ENCODE measurements around the gene PDRG1. TPM values are rescaled to one million over a fixed set of nuclear protein-coding genes. Genes with fewer than 3 reads are reported as not detected.

The PDRG1 gene
- total and polyA plus RNA-seq, 4 donors = 5.6 to 15.8 (median 11.8) TPM

DNA sequence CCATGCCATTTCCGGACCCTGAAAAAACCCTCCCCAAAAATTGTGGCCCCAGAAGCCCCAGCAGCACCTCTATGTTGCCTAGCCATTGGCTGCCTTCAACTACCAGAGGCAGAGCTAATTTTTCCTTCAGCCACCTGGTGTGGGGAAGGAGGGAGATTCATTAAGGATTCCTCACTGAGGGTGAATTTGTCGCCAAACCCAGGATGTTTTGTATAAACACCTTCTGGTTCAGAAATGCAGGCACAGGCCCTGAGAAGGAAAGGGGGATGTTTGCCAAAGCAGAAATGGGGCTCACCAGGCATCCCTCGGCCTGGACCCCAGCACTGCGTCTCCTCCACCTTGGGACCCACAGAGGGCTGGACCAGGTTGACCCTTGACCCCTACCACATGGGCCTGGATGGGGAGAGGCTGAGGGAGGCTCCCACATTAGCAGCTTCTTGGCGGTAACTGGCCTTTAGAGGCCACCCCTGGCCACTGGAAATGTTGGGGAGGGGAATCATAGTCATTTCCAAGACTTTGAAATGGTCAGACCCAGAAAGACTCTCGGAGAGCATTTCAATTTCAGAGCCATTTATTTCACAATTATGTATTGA is 1.8 kb upstream of the PDRG1 start:
- Histone ChIP-seq H3K27me3 (ENCODE audit: control insufficient read depth in 1 of 2, insufficient read depth in 2 of 2, low read length in 1 of 2) (no peaks in the 10 kb centered on the region), H3K36me3 (ENCODE audit: control insufficient read depth in 1 of 2, insufficient read depth in 2 of 2, low read length in 1 of 2) (no peaks in the 10 kb centered on the region), H3K4me3 (ENCODE audit: low read length in 2 of 2) (no peak overlapping the region), H3K4me1 (ENCODE audit: control insufficient read depth in 1 of 2, insufficient read depth in 2 of 2, low read length in 2 of 2) (no peaks in the 10 kb centered on the region), H3K27ac (ENCODE audit: low read depth in 1 of 2, low read length in 2 of 2) (no peak overlapping the region), H3K9me3 (ENCODE audit: control insufficient read depth, low read length) (no peaks in the 10 kb centered on the region)
- intact Hi-C loops (cut with DNase I) = loop anchor here (2.0 to 10.0 kb wide), 5 partner anchors 71 to 131 kb away; no protein-coding TSS in a partner anchor
- 80 to 81% methylated on average over 6 of the region's 6 CpGs for WGBS, 2 donors
- DNase-seq (no peak), ATAC-seq (ENCODE audit: low FRiP score) (no peak)

DNA sequence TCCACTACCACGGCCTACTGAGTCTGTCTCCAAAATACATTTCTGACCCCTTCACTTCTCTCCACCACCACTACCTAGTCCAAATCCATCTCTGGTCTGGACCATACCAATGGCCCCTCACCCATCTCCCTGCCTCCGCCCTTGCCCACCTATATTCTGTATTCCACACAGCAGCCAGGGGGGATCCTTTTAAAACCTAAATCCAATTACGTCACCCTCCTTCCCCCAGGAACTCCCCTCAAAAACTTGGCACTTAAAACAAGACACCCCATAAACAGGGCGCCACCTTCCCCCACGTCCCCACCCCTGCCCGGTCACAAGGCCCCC is 680 bp downstream of the PDRG1 start:
- DNase-seq (no peak), ATAC-seq (ENCODE audit: low FRiP score) (no peak)
- H3K27me3 ChIP-seq (ENCODE audit: control insufficient read depth in 1 of 2, insufficient read depth in 2 of 2, low read length in 1 of 2) = no peaks in the 10 kb centered on the region
- peaks cover 0 to 2% of the 10 kb centered on the region in 2 donors for H3K36me3 ChIP-seq (ENCODE audit: control insufficient read depth in 1 of 2, insufficient read depth in 2 of 2, low read length in 1 of 2)
- no peaks in the 10 kb centered on the region for H3K4me1 ChIP-seq (ENCODE audit: control insufficient read depth in 1 of 2, insufficient read depth in 2 of 2, low read length in 2 of 2)
- intact Hi-C loops (cut with DNase I) = loop anchor here (5.0 to 10.0 kb wide), 3 partner anchors 69 to 99 kb away; no protein-coding TSS in a partner anchor
- no peak overlapping the region for H3K27ac ChIP-seq (ENCODE audit: low read depth in 1 of 2, low read length in 2 of 2)
- H3K4me3 ChIP-seq (ENCODE audit: low read length in 2 of 2) = peak overlapping the region; percentile 61 to 82
- 7% methylated on average over 6 of the region's 6 CpGs for WGBS, 2 donors
- no peaks in the 10 kb centered on the region for H3K9me3 ChIP-seq (ENCODE audit: control insufficient read depth, low read length)

DNA sequence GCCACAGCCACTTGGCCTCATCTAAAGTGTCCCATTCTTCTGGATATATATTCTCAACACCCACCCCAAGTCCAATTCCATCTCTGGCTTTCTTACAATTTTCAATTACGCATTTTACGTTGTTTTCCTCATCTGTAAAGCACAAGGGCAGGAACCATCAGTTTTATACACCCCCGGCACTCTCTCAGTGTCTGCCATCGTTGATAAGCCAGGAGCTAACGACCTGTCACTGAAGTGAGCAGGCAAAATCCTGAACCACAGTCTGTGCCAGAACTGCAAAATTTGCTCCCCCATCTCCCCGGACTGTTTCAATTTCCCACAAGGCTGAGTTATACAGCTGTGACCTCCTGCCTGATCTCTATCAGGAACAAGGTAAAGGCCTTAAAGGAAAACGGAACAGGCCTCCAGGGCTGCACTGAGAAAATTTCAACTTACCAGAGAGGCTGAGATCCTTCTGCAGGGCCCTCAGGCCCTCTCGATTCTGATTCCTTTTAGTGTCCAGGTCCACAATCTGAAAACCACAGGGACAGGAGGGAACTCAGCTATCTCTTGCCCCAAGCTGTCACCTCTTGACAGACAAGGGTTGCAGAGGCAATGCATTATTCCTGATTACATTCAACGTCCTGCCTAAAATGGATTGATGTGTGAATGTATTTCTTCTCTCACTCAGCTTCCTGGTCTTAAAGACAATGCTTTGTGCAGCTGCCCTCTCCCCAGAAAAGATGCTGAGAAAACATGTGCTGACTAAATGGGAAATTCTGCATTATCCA is 1.8 kb downstream of the PDRG1 start:
- no peak overlapping the region for H3K4me3 ChIP-seq (ENCODE audit: low read length in 2 of 2)

DNA sequence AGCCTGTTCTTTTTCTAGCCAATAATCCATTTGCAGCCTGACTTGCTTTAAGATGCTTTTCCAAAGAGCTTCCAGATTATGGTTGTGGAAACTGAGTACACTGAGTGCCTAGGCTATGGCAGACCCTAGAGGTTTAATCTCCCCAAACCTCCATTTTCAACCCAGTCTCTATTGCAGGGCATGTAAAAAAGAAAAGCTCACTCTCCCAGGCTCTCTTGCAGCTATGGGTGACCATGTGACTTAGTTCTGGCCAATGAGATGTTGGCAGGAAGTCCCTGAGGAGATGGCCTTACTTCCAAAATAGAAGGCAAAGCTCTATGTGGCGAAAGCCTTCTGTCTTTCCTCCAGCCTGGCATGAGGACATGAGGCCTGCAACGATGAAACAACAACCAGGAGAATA is 3.8 kb downstream of the PDRG1 start:
- Histone ChIP-seq H3K4me1 (ENCODE audit: control insufficient read depth in 1 of 2, insufficient read depth in 2 of 2, low read length in 2 of 2) (no peaks in the 10 kb centered on the region), H3K27ac (ENCODE audit: low read depth in 1 of 2, low read length in 2 of 2) (no peak overlapping the region), H3K9me3 (ENCODE audit: control insufficient read depth, low read length) (no peaks in the 10 kb centered on the region), H3K4me3 (ENCODE audit: low read length in 2 of 2) (no peak overlapping the region), H3K36me3 (ENCODE audit: control insufficient read depth in 1 of 2, insufficient read depth in 2 of 2, low read length in 1 of 2) (peaks cover 2 to 3% of the 10 kb centered on the region in 2 donors), H3K27me3 (ENCODE audit: control insufficient read depth in 1 of 2, insufficient read depth in 2 of 2, low read length in 1 of 2) (no peaks in the 10 kb centered on the region)
- DNase-seq = no peak
- intact Hi-C loops (cut with DNase I) = no loop called here
- no peak for ATAC-seq (ENCODE audit: low FRiP score)
- WGBS, 2 donors = 97 to 98% methylated on average over 2 of the region's 2 CpGs

More for the DNA sequence above, 1.8 kb downstream of the PDRG1 start:
- Histone ChIP-seq H3K9me3 (ENCODE audit: control insufficient read depth, low read length) (no peaks in the 10 kb centered on the region), H3K4me1 (ENCODE audit: control insufficient read depth in 1 of 2, insufficient read depth in 2 of 2, low read length in 2 of 2) (no peaks in the 10 kb centered on the region), H3K36me3 (ENCODE audit: control insufficient read depth in 1 of 2, insufficient read depth in 2 of 2, low read length in 1 of 2) (peaks cover 2 to 3% of the 10 kb centered on the region in 2 donors), H3K27me3 (ENCODE audit: control insufficient read depth in 1 of 2, insufficient read depth in 2 of 2, low read length in 1 of 2) (no peaks in the 10 kb centered on the region), H3K27ac (ENCODE audit: low read depth in 1 of 2, low read length in 2 of 2) (no peak overlapping the region)
- 78 to 80% methylated on average over 9 of the region's 9 CpGs for WGBS, 2 donors
- DNase-seq (no peak), ATAC-seq (ENCODE audit: low FRiP score) (no peak)
- intact Hi-C loops (cut with DNase I) = loop anchor here (5.0 to 10.0 kb wide), 3 partner anchors 68 to 98 kb away; no protein-coding TSS in a partner anchor

DNA sequence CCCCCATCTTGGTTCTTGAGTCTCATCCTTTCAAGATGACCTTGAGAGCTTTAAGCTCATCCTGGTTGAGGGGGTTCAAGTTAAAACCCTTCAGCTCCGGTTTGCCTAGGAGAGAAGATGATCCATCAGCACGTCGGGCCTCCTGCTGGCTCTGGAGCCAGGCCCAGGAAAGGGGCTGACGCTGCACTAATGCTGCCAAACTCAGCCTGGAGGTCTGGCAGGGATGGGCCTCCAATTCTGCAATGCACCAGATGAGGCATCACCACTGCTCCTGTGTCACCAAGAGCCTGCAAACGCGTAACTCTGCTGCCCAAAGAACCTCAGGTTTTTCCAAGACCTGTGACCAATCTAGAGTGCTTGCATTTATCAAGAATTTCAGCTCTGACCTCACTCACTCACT is 6.1 kb downstream of the PDRG1 start:
- H3K4me1 ChIP-seq (ENCODE audit: control insufficient read depth in 1 of 2, insufficient read depth in 2 of 2, low read length in 2 of 2) = no peaks in the 10 kb centered on the region
- intact Hi-C loops (cut with DNase I) = no loop called here
- no peaks in the 10 kb centered on the region for H3K27me3 ChIP-seq (ENCODE audit: control insufficient read depth in 1 of 2, insufficient read depth in 2 of 2, low read length in 1 of 2)
- WGBS, 2 donors = 37 to 47% methylated on average over 6 of the region's 6 CpGs
- DNase-seq (no peak), ATAC-seq (ENCODE audit: low FRiP score) (no peak)
- H3K4me3 ChIP-seq (ENCODE audit: low read length in 2 of 2) = no peak overlapping the region
- no peak overlapping the region for H3K27ac ChIP-seq (ENCODE audit: low read depth in 1 of 2, low read length in 2 of 2)
- H3K9me3 ChIP-seq (ENCODE audit: control insufficient read depth, low read length) = no peaks in the 10 kb centered on the region
- peaks cover 2 to 3% of the 10 kb centered on the region in 2 donors for H3K36me3 ChIP-seq (ENCODE audit: control insufficient read depth in 1 of 2, insufficient read depth in 2 of 2, low read length in 1 of 2)

DNA sequence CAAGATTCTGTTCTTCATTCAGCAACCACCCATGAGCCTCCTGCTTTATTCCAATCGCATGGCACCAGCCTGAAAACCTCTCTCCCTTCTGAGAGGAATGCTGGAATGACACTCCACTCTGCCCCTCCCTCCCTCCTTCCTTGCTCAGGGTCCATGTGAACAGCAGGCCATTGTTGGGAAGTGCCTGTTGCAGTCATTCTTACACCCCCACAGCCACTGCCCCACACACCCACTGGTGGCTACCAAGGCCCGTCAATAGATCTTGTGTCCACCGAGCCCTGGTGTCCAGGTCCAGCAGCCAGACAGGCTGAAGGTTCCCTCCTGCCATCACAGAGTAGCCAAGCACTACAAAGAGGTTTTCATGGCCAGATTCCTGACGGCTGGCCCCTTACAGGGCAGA is 6.5 kb downstream of the PDRG1 start:
- peaks cover 2 to 3% of the 10 kb centered on the region in 2 donors for H3K36me3 ChIP-seq (ENCODE audit: control insufficient read depth in 1 of 2, insufficient read depth in 2 of 2, low read length in 1 of 2)
- intact Hi-C loops (cut with DNase I) = no loop called here
- no peaks in the 10 kb centered on the region for H3K9me3 ChIP-seq (ENCODE audit: control insufficient read depth, low read length)
- no peaks in the 10 kb centered on the region for H3K4me1 ChIP-seq (ENCODE audit: control insufficient read depth in 1 of 2, insufficient read depth in 2 of 2, low read length in 2 of 2)
- no peak for ATAC-seq (ENCODE audit: low FRiP score)
- DNase-seq = no peak
- no peaks in the 10 kb centered on the region for H3K27me3 ChIP-seq (ENCODE audit: control insufficient read depth in 1 of 2, insufficient read depth in 2 of 2, low read length in 1 of 2)
- no peak overlapping the region for H3K4me3 ChIP-seq (ENCODE audit: low read length in 2 of 2)
- WGBS, 2 donors = 80 to 84% methylated on average over 4 of the region's 4 CpGs
- no peak overlapping the region for H3K27ac ChIP-seq (ENCODE audit: low read depth in 1 of 2, low read length in 2 of 2)

DNA sequence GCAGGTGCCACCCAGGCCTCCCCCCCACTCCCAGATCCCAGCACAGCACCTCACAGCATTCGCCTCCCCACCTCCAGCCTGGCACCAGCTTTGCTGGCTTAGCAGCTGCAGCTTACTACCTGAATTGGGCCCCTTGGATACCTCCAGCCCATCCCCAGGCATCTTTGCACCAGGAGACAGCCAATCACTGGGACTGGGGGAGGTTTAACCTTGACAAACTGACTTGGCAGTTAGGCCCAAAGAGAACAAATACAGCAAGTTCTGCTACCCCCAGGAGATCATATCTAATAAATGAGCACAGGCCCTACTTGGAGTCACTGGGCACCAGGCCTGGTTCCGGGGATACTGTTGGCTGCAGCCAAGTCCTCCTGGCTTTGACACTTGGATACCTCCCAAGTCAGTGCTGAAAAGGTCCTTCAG is 8.8 kb downstream of the PDRG1 start:
- Histone ChIP-seq H3K27ac (ENCODE audit: low read depth in 1 of 2, low read length in 2 of 2) (no peak overlapping the region), H3K36me3 (ENCODE audit: control insufficient read depth in 1 of 2, insufficient read depth in 2 of 2, low read length in 1 of 2) (peaks cover 0 to 3% of the 10 kb centered on the region in 2 donors), H3K9me3 (ENCODE audit: control insufficient read depth, low read length) (no peaks in the 10 kb centered on the region), H3K27me3 (ENCODE audit: control insufficient read depth in 1 of 2, insufficient read depth in 2 of 2, low read length in 1 of 2) (no peaks in the 10 kb centered on the region), H3K4me1 (ENCODE audit: control insufficient read depth in 1 of 2, insufficient read depth in 2 of 2, low read length in 2 of 2) (no peaks in the 10 kb centered on the region), H3K4me3 (ENCODE audit: low read length in 2 of 2) (no peak overlapping the region)
- ATAC-seq (ENCODE audit: low FRiP score) (peak; percentile 49), DNase-seq (no peak)
- 21 to 22% methylated on average over 2 of the region's 2 CpGs for WGBS, 2 donors
- intact Hi-C loops (cut with DNase I) = no loop called here

DNA sequence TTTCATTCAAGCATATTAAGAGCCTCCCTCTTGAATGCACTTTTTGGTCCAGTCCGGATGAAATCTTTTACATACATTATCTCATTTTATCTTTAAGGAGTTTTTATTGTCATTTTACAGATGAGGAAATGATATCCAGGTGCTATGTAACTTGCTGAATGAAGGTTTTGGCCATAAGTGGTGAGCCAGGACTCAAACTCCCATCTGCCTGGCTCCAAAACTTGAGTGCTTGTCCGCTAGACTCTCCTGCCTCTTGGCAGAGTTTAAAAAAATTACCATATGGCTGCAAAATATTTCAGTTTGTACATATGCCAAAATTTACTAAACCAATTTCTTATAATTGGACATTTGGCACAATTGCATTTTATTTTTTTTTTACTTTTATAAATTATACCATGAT is 12.2 kb downstream of the PDRG1 start:
- DNase-seq (no peak), ATAC-seq (ENCODE audit: low FRiP score) (no peak)
- Histone ChIP-seq H3K36me3 (ENCODE audit: control insufficient read depth in 1 of 2, insufficient read depth in 2 of 2, low read length in 1 of 2) (no peaks in the 10 kb centered on the region), H3K27ac (ENCODE audit: low read depth in 1 of 2, low read length in 2 of 2) (no peak overlapping the region), H3K9me3 (ENCODE audit: control insufficient read depth, low read length) (no peaks in the 10 kb centered on the region), H3K4me3 (ENCODE audit: low read length in 2 of 2) (no peak overlapping the region), H3K4me1 (ENCODE audit: control insufficient read depth in 1 of 2, insufficient read depth in 2 of 2, low read length in 2 of 2) (no peaks in the 10 kb centered on the region), H3K27me3 (ENCODE audit: control insufficient read depth in 1 of 2, insufficient read depth in 2 of 2, low read length in 1 of 2) (no peaks in the 10 kb centered on the region)
- intact Hi-C loops (cut with DNase I) = no loop called here
- 93 to 96% methylated on average over 2 of the region's 2 CpGs for whole genome bisulfite sequencing, 2 donors

DNA sequence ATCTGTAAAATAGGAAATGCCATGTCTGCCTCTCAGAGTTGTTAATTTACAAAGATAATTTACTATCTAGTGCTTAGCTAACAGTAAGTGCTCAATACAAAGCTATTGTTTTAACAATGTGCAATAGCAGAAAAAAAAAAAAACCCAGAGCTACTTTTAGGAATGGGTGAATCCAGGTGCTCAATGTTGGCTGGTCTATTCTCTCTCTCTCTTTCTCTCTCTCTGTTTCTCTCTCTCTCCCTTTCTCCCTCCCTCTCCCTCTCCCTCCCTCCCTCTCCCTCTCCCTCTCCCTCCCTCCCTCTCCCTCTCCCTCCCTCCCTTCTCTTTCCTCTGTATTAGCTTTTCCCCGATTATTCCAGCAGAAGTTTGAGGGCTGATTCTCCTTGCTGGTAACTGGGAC is 14.0 kb downstream of the PDRG1 start:
- ATAC-seq (ENCODE audit: low FRiP score) = no peak
- H3K9me3 ChIP-seq (ENCODE audit: control insufficient read depth, low read length) = no peaks in the 10 kb centered on the region
- no peaks in the 10 kb centered on the region for H3K36me3 ChIP-seq (ENCODE audit: control insufficient read depth in 1 of 2, insufficient read depth in 2 of 2, low read length in 1 of 2)
- H3K27me3 ChIP-seq (ENCODE audit: control insufficient read depth in 1 of 2, insufficient read depth in 2 of 2, low read length in 1 of 2) = no peaks in the 10 kb centered on the region
- no peaks in the 10 kb centered on the region for H3K4me1 ChIP-seq (ENCODE audit: control insufficient read depth in 1 of 2, insufficient read depth in 2 of 2, low read length in 2 of 2)
- 29 to 44% methylated on average over 1 of the region's 1 CpG for WGBS, 2 donors
- no peak overlapping the region for H3K27ac ChIP-seq (ENCODE audit: low read depth in 1 of 2, low read length in 2 of 2)
- H3K4me3 ChIP-seq (ENCODE audit: low read length in 2 of 2) = no peak overlapping the region
- intact Hi-C loops (cut with DNase I) = no loop called here
- no peak for DNase-seq
